ENCODE results near the gene FGD4. TPM values are rescaled to one million over a fixed set of nuclear protein-coding genes. Genes with fewer than 3 reads are reported as not detected.

The FGD4 gene
- total and polyA plus RNA-seq, 2 of the 4 experiments (the other 2 are of a cell fraction) = 2.1 to 8.8 TPM

DNA sequence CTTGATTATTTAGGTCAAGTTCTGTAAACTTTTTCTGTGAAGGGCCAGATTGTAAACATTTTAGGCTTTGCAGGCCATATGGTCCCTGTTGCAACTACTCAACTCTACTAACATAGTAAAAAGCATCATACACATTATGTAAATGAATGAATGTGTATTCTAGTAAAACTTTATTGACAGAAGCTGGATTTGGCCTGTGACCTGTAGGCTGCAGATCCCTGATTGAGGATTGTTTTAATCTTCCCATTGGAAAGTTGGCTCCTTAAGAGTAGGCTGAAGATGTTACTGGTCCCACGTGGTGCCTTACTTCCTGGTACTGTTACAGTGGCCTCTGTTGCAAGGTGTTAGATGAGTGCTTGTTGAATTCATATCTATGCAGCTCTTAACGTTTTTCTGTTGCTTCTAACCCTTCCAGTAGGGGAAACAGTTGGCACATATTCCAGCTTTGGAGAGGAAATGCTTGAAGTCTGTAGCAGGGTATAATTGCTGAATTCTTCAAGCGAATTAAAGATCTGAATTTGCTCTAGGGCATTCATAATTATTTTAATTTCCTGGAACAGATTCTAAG, 146.1 kb downstream of the FGD4 start:
- Histone ChIP-seq H3K36me3 (ENCODE audit: control insufficient read depth, insufficient read depth, low read length) (peaks cover 3% of the 10 kb centered on the region; the same call in 1 of the 2 replicates), H4K8ac (ENCODE audit: low read depth in 2 of 2, low read length in 2 of 2) (no peak overlapping the region), H3K18ac (ENCODE audit: low read depth, low read length) (peak overlapping the region; percentile 37; the same call in 1 of the 2 replicates), H3K27ac (ENCODE audit: insufficient read depth, low read length) (no peak overlapping the region), H3K56ac (ENCODE audit: extremely low read depth, insufficient read depth, low read length) (no peak overlapping the region), H3K9me3 (ENCODE audit: control insufficient read depth, insufficient read depth, low read length) (no peaks in the 10 kb centered on the region), H3K27me3 (ENCODE audit: control insufficient read depth, insufficient read depth, low read length) (no peaks in the 10 kb centered on the region), H3K4me1 (ENCODE audit: control insufficient read depth, insufficient read depth, low read length) (peaks cover 15% of the 10 kb centered on the region), H2AK5ac (ENCODE audit: low read depth, low read length) (no peak overlapping the region), H2BK20ac (ENCODE audit: low read depth, low read length) (no peak overlapping the region), H2BK120ac (ENCODE audit: low read depth, low read length) (no peak overlapping the region), H2BK15ac (ENCODE audit: low read depth, low read length) (no peak overlapping the region), H3K79me1 (ENCODE audit: low read depth in 1 of 2, low read length in 2 of 2) (peaks cover 26 to 82% of the 10 kb centered on the region in 2 experiments), H3K23ac (ENCODE audit: low read depth, low read length) (no peak overlapping the region), H3K4me3 (ENCODE audit: insufficient read depth, low read depth, low read length) (no peak overlapping the region), H3K14ac (replicated peaks; ENCODE audit: low read depth, low read length) (peak overlapping the region; percentile 34; the same call in 1 of the 2 replicates), H4K91ac (ENCODE audit: insufficient read depth, low read depth, low read length) (no peak overlapping the region), H3K4ac (ENCODE audit: low read depth, low read length) (0 out of 2 replicates have a peak overlapping the region, but pooled peaks have one; percentile 23), H2BK5ac (ENCODE audit: low read depth, low read length, poor library complexity, severe bottlenecking) (no peak overlapping the region), H2AFZ (replicated peaks; ENCODE audit: low read length, poor library complexity) (no peak overlapping the region), H3K9me1 (ENCODE audit: insufficient read depth, low read length) (peaks cover 27% of the 10 kb centered on the region), H3K9ac (ENCODE audit: low read depth, low read length) (no peak overlapping the region), H4K20me1 (ENCODE audit: insufficient read depth, low read length) (peaks cover 78% of the 10 kb centered on the region; the same call in 1 of the 2 replicates), H2AK9ac (replicated peaks; ENCODE audit: low read depth, low read length, poor library complexity) (no peak overlapping the region), H3K4me2 (ENCODE audit: low read depth, low read length) (no peak overlapping the region; the same call in 1 of the 2 replicates), H4K5ac (ENCODE audit: low read depth, low read length) (no peak overlapping the region)
- in situ Hi-C loops (cut with MboI; ENCODE audit: low sequenced_read_pairs) (no loop called here), dilution Hi-C loops (cut with HindIII; ENCODE audit: low sequenced_read_pairs, unreplicated experiment) (no loop called here), intact Hi-C loops (cut with micrococcal nuclease) (loop anchor here (5.0 kb wide), 1 partner anchor 112 kb away; no protein-coding TSS in a partner anchor)
- ChIA-PET POLR2A (ENCODE audit: unreplicated experiment) (no interaction called here), CTCF (interaction anchor here (0.6 kb wide), 1 partner anchor 56 kb away, joined by 3 read pairs; no protein-coding TSS in a partner anchor)
- TF ChIP-seq RAD21 (IDR thresholded peaks at IDR 0.05; ENCODE audit: low read length) (no peak), ELK1 (IDR thresholded peaks at IDR 0.05; ENCODE audit: borderline replicate concordance, low read depth, low read length) (no peak), NFE2L2 (IDR thresholded peaks at IDR 0.05; ENCODE audit: low read depth, low read length) (no peak), RCOR1 (IDR thresholded peaks at IDR 0.05; ENCODE audit: insufficient replicate concordance, low read length) (no peak), CEBPB (IDR thresholded peaks at IDR 0.05; ENCODE audit: low read depth, low read length) (no peak), USF2 (IDR thresholded peaks at IDR 0.05; ENCODE audit: low read depth, low read length) (no peak), FOS (IDR thresholded peaks at IDR 0.05; ENCODE audit: low read depth, low read length) (no peak), RFX5 (IDR thresholded peaks at IDR 0.05; ENCODE audit: low read depth, low read length) (no peak), MAFK (IDR thresholded peaks at IDR 0.05; ENCODE audit: low read depth, low read length) (no peak), MAZ (IDR thresholded peaks at IDR 0.05; ENCODE audit: borderline replicate concordance, low read depth, low read length) (no peak), CHD1 (IDR thresholded peaks at IDR 0.05; ENCODE audit: low read depth, low read length) (no peak), SMC3 (IDR thresholded peaks at IDR 0.05; ENCODE audit: low read depth, low read length) (no peak), BHLHE40 (IDR thresholded peaks at IDR 0.05; ENCODE audit: low read depth, low read length) (no peak), MXI1 (IDR thresholded peaks at IDR 0.05; ENCODE audit: borderline replicate concordance, low read depth, low read length) (no peak), POLR2A (IDR thresholded peaks at IDR 0.05; ENCODE audit: low read depth, low read length) (no peak)
- TF ChIP-seq, protein P1, sequence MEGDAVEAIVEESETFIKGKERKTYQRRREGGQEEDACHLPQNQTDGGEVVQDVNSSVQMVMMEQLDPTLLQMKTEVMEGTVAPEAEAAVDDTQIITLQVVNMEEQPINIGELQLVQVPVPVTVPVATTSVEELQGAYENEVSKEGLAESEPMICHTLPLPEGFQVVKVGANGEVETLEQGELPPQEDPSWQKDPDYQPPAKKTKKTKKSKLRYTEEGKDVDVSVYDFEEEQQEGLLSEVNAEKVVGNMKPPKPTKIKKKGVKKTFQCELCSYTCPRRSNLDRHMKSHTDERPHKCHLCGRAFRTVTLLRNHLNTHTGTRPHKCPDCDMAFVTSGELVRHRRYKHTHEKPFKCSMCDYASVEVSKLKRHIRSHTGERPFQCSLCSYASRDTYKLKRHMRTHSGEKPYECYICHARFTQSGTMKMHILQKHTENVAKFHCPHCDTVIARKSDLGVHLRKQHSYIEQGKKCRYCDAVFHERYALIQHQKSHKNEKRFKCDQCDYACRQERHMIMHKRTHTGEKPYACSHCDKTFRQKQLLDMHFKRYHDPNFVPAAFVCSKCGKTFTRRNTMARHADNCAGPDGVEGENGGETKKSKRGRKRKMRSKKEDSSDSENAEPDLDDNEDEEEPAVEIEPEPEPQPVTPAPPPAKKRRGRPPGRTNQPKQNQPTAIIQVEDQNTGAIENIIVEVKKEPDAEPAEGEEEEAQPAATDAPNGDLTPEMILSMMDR (conservative IDR thresholded peaks at IDR 0.05; ENCODE audit: low read depth, low read length) = no peak
- ATAC-seq (ENCODE audit: low read depth) = no peak
- WGBS, 2 experiments (ENCODE audit: extremely low coverage in 2 of 2, insufficient read length in 1 of 2) = no CpG with 5 or more reads among the region's 3 CpGs
- no peak for DNase-seq
- no TSS peak for BruUV-seq (replicated peaks)

Measured in IMR-90 (cell line).